Activated CD4-positive, alpha-beta T cell treated with anti-CD3 and anti-CD28 coated beads for 36 hours (primary cell): ENCODE measurements around the gene DGKG. TPM values are rescaled to one million over a fixed set of nuclear protein-coding genes. Genes with fewer than 3 reads are reported as not detected.

Experiments
- ATAC-seq: fragments of 200-7000 bp; cut with Tn5 transposase; one replicate; pipeline ENCODE4 v1.10.0; 2021; ENCODE audit warnings: mild to moderate bottlenecking, moderate library complexity
- CTCF ChIA-PET: fragments of 350-600 bp; sonication (Branson Sonifier 250); formaldehyde crosslinking; loops from one replicate; lab custom pipeline; 2021; ENCODE audit warnings: antibody characterized with exemption; lab: Charles Lee
- POLR2A ChIA-PET: fragments of 350-600 bp; sonication (Branson Sonifier 250); formaldehyde crosslinking; loops from one replicate; lab custom pipeline; 2021; ENCODE audit warnings: antibody characterized with exemption, inconsistent platforms; lab: Charles Lee
- DNase-seq: peaks from one replicate; pipeline ENCODE4 v3.0.0-alpha.2; 2020
- H3K27ac Mint-ChIP-seq: one replicate; pipeline ENCODE4 v1.8.0; 2021; ENCODE audit warnings: mixed read lengths
- H3K27me3 Mint-ChIP-seq: one replicate; pipeline ENCODE4 v1.8.0; 2021; ENCODE audit warnings: mixed read lengths
- H3K36me3 Mint-ChIP-seq: one replicate; pipeline ENCODE4 v1.8.0; 2021; ENCODE audit warnings: low read depth, mixed read lengths
- H3K4me1 Mint-ChIP-seq: one replicate; pipeline ENCODE4 v1.8.0; 2021; ENCODE audit warnings: mixed read lengths
- H3K4me3 Mint-ChIP-seq: one replicate; pipeline ENCODE4 v1.8.0; 2021; ENCODE audit warnings: mild to moderate bottlenecking, moderate library complexity, mixed read lengths
- H3K9me3 Mint-ChIP-seq: one replicate; pipeline ENCODE4 v1.8.0; 2021; ENCODE audit warnings: low read depth, mixed read lengths
- intact Hi-C, 2 experiments: fragments of 100-400 bp; cut with DNase I in 1 of 2; cut with micrococcal nuclease in 1 of 2; formaldehyde crosslinking; loops; one replicate each; pipeline versions ENCODE4 v1.14.2 to v1.15.1; 2022 to 2024; cut with DNase I, micrococcal nuclease
- total RNA-seq, 2 experiments: library from RNA; stranded (reverse); gene quantifications; one replicate each; pipeline ENCODE4 v1.2.3, GENCODE V29; 2021

Gene DGKG
- total RNA-seq, 2 experiments from 2014 or later = 0.71 to 1.3 TPM

GRCh38 chr3:186316666-186317260 lies 45.3 kb downstream of the DGKG start:
- intact Hi-C loops = no loop called here
- Mint-ChIP-seq H3K27ac (no peak overlapping the region), H3K27me3 (peaks cover 9% of the 10 kb centered on the region), H3K4me1 (no peaks in the 10 kb centered on the region), H3K4me3 (no peak overlapping the region), H3K36me3 (no peaks in the 10 kb centered on the region), H3K9me3 (no peaks in the 10 kb centered on the region)
- ChIA-PET POLR2A (no interaction called here), CTCF (interaction anchor here (0.7 kb wide), 1 partner anchor 60 kb away, joined by 3 read pairs; no protein-coding TSS in a partner anchor)
- DNase-seq = no peak
- no peak for ATAC-seq

- no peaks in the 10 kb centered on the region for H3K9me3 Mint-ChIP-seq
- H3K27me3 Mint-ChIP-seq = peaks cover 7% of the 10 kb centered on the region
- H3K4me1 Mint-ChIP-seq = no peaks in the 10 kb centered on the region
- H3K4me3 Mint-ChIP-seq = no peak overlapping the region
- ATAC-seq = no peak
- no peaks in the 10 kb centered on the region for H3K36me3 Mint-ChIP-seq
- CTCF ChIA-PET = interaction anchor here (0.6 to 1.4 kb wide), 5 partner anchors 9 to 224 kb away, joined by 3 to 6 read pairs (median 3); no protein-coding TSS in a partner anchor
- POLR2A ChIA-PET = no interaction called here
- intact Hi-C loops = no loop called here
- DNase-seq = no peak
- H3K27ac Mint-ChIP-seq = no peak overlapping the region
Measured at GRCh38 chr3:186315581-186316354, 46.3 kb downstream of the DGKG start.

- DNase-seq = no peak
- ATAC-seq = no peak
- ChIA-PET CTCF (interaction anchor here (0.7 to 1.4 kb wide), 2 partner anchors 38 to 225 kb away, joined by 3 to 6 read pairs; no protein-coding TSS in a partner anchor), POLR2A (no interaction called here)
- H3K9me3 Mint-ChIP-seq = no peaks in the 10 kb centered on the region
- intact Hi-C loops = no loop called here
- no peak overlapping the region for H3K27ac Mint-ChIP-seq
- no peak overlapping the region for H3K4me3 Mint-ChIP-seq
- H3K4me1 Mint-ChIP-seq = no peaks in the 10 kb centered on the region
- peaks cover 7% of the 10 kb centered on the region for H3K27me3 Mint-ChIP-seq
- no peaks in the 10 kb centered on the region for H3K36me3 Mint-ChIP-seq
Measured at GRCh38 chr3:186314896-186315295, 47.1 kb downstream of the DGKG start.

- no peak overlapping the region for H3K4me3 Mint-ChIP-seq
- intact Hi-C loops = no loop called here
- ChIA-PET POLR2A (no interaction called here), CTCF (interaction anchor here (0.6 kb wide), 1 partner anchor 245 kb away, joined by 3 read pairs; no protein-coding TSS in a partner anchor)
- H3K27ac Mint-ChIP-seq = no peak overlapping the region
- H3K9me3 Mint-ChIP-seq = no peaks in the 10 kb centered on the region
- no peaks in the 10 kb centered on the region for H3K4me1 Mint-ChIP-seq
- no peak for ATAC-seq
- H3K36me3 Mint-ChIP-seq = no peaks in the 10 kb centered on the region
- no peak for DNase-seq
- peaks cover 11% of the 10 kb centered on the region for H3K27me3 Mint-ChIP-seq
Measured at GRCh38 chr3:186311441-186311840, 50.6 kb downstream of the DGKG start.

GRCh38 chr3:186308549-186308948 lies 53.5 kb downstream of the DGKG start:
- ChIA-PET POLR2A (no interaction called here), CTCF (interaction anchor here (1.4 kb wide), 1 partner anchor 22 kb away, joined by 3 read pairs; no protein-coding TSS in a partner anchor)
- Mint-ChIP-seq H3K36me3 (no peaks in the 10 kb centered on the region), H3K4me1 (no peaks in the 10 kb centered on the region), H3K9me3 (no peaks in the 10 kb centered on the region), H3K27ac (no peak overlapping the region), H3K27me3 (peaks cover 11% of the 10 kb centered on the region), H3K4me3 (no peak overlapping the region)
- intact Hi-C loops = no loop called here
- DNase-seq = no peak
- ATAC-seq = no peak

GRCh38 chr3:186307594-186308221 lies 54.3 kb downstream of the DGKG start:
- intact Hi-C loops = no loop called here
- no peaks in the 10 kb centered on the region for H3K36me3 Mint-ChIP-seq
- ATAC-seq (no peak), DNase-seq (peak; percentile 21)
- peaks cover 11% of the 10 kb centered on the region for H3K27me3 Mint-ChIP-seq
- H3K4me3 Mint-ChIP-seq = no peak overlapping the region
- H3K27ac Mint-ChIP-seq = no peak overlapping the region
- ChIA-PET CTCF (interaction anchor here (0.9 kb wide), 1 partner anchor 233 kb away, joined by 4 read pairs; no protein-coding TSS in a partner anchor), POLR2A (interaction anchor here (0.6 kb wide), 1 partner anchor 100 kb away, joined by 4 read pairs; no protein-coding TSS in a partner anchor)
- H3K4me1 Mint-ChIP-seq = no peaks in the 10 kb centered on the region
- H3K9me3 Mint-ChIP-seq = no peaks in the 10 kb centered on the region

GRCh38 chr3:186305286-186305685 lies 56.7 kb downstream of the DGKG start:
- DNase-seq = no peak

GRCh38 chr3:186303965-186304364 lies 58.1 kb downstream of the DGKG start:
- no peak for DNase-seq
- peaks cover 6% of the 10 kb centered on the region for H3K27me3 Mint-ChIP-seq
- no peaks in the 10 kb centered on the region for H3K9me3 Mint-ChIP-seq
- intact Hi-C loops = no loop called here
- ATAC-seq = no peak
- ChIA-PET CTCF (no interaction called here), POLR2A (no interaction called here)
- H3K4me3 Mint-ChIP-seq = no peak overlapping the region
- H3K4me1 Mint-ChIP-seq = no peaks in the 10 kb centered on the region
- H3K27ac Mint-ChIP-seq = no peak overlapping the region
- no peaks in the 10 kb centered on the region for H3K36me3 Mint-ChIP-seq

More at GRCh38 chr3:186305286-186305685, 56.7 kb downstream of the DGKG start:
- Mint-ChIP-seq H3K27ac (no peak overlapping the region), H3K4me1 (no peaks in the 10 kb centered on the region), H3K27me3 (peaks cover 9% of the 10 kb centered on the region), H3K36me3 (no peaks in the 10 kb centered on the region), H3K4me3 (no peak overlapping the region), H3K9me3 (no peaks in the 10 kb centered on the region)
- ChIA-PET CTCF (no interaction called here), POLR2A (no interaction called here)
- intact Hi-C loops = no loop called here
- ATAC-seq = no peak

- Mint-ChIP-seq H3K36me3 (no peaks in the 10 kb centered on the region), H3K4me1 (no peaks in the 10 kb centered on the region), H3K27ac (no peak overlapping the region), H3K4me3 (no peak overlapping the region), H3K9me3 (no peaks in the 10 kb centered on the region), H3K27me3 (no peaks in the 10 kb centered on the region)
- intact Hi-C loops = no loop called here
- ChIA-PET CTCF (interaction anchor here (0.7 to 1.1 kb wide), 2 partner anchors 276 to 1818 kb away, joined by 3 to 4 read pairs; no protein-coding TSS in a partner anchor), POLR2A (no interaction called here)
- DNase-seq (no peak), ATAC-seq (no peak)
Measured at GRCh38 chr3:186299327-186299726, 62.7 kb downstream of the DGKG start.

GRCh38 chr3:186298876-186299275 lies 63.2 kb downstream of the DGKG start:
- ChIA-PET CTCF (interaction anchor here (0.7 kb wide), 1 partner anchor 1818 kb away, joined by 3 read pairs; no protein-coding TSS in a partner anchor), POLR2A (no interaction called here)
- no peaks in the 10 kb centered on the region for H3K36me3 Mint-ChIP-seq
- intact Hi-C loops = no loop called here
- H3K9me3 Mint-ChIP-seq = no peaks in the 10 kb centered on the region
- H3K27me3 Mint-ChIP-seq = no peaks in the 10 kb centered on the region
- H3K4me1 Mint-ChIP-seq = no peaks in the 10 kb centered on the region
- no peak overlapping the region for H3K4me3 Mint-ChIP-seq
- no peak overlapping the region for H3K27ac Mint-ChIP-seq
- DNase-seq (no peak), ATAC-seq (no peak)

GRCh38 chr3:186290796-186291195 lies 71.2 kb downstream of the DGKG start:
- Mint-ChIP-seq H3K4me3 (no peak overlapping the region), H3K27ac (no peak overlapping the region), H3K36me3 (no peaks in the 10 kb centered on the region), H3K9me3 (no peaks in the 10 kb centered on the region), H3K27me3 (peaks cover 5% of the 10 kb centered on the region), H3K4me1 (no peaks in the 10 kb centered on the region)
- DNase-seq = no peak
- ChIA-PET CTCF (interaction anchor here (0.7 kb wide), 2 partner anchors 79 to 500 kb away, joined by 3 read pairs; no protein-coding TSS in a partner anchor), POLR2A (interaction anchor here (0.5 kb wide), 1 partner anchor 459 kb away, joined by 3 read pairs; no protein-coding TSS in a partner anchor)
- intact Hi-C loops = no loop called here
- no peak for ATAC-seq
